Calu3 (cell line): ENCODE data around the gene SPIRE1. TPM values are rescaled to one million over a fixed set of nuclear protein-coding genes. Genes with fewer than 3 reads are reported as not detected.

Experiments
- BruUV-seq: library from RNA; stranded (reverse); fragments of 400-500 nt; replicated peaks from 2 replicates; lab custom pipeline; 2021; lab: Mats Ljungman, UMichigan
- CTCF ChIA-PET: fragments of 300-600 bp; sonication (Branson Sonifier 250); formaldehyde crosslinking; loops from one replicate; lab custom pipeline; 2022; ENCODE audit warnings: antibody characterized with exemption; lab: Charles Lee
- DNase-seq: peaks from one replicate; pipeline ENCODE4 v3.0.0; 2022
- H3K27ac Mint-ChIP-seq: one replicate; pipeline ENCODE4 v1.8.0; 2022; ENCODE audit warnings: mixed read lengths; ENCODE audit not compliant: unreplicated experiment
- H3K27me3 Mint-ChIP-seq: one replicate; pipeline ENCODE4 v1.8.0; 2022; ENCODE audit warnings: mixed read lengths; ENCODE audit not compliant: unreplicated experiment
- H3K36me3 Mint-ChIP-seq: one replicate; pipeline ENCODE4 v1.8.0; 2022; ENCODE audit warnings: mild to moderate bottlenecking, moderate library complexity, mixed read lengths; ENCODE audit not compliant: insufficient read depth, unreplicated experiment
- H3K4me1 Mint-ChIP-seq: one replicate; pipeline ENCODE4 v1.8.0; 2022; ENCODE audit warnings: mild to moderate bottlenecking, low read depth, mixed read lengths; ENCODE audit not compliant: unreplicated experiment
- H3K4me3 Mint-ChIP-seq: one replicate; pipeline ENCODE4 v1.8.0; 2022; ENCODE audit warnings: mild to moderate bottlenecking, low read depth, moderate library complexity, mixed read lengths; ENCODE audit not compliant: unreplicated experiment
- H3K9me3 Mint-ChIP-seq: one replicate; pipeline ENCODE4 v1.8.0; 2022; ENCODE audit warnings: low read depth, mixed read lengths; ENCODE audit not compliant: unreplicated experiment
- CTCF ChIP-seq: fragments of 200-600 bp; IDR thresholded peaks from one replicate; pipeline ENCODE4 v1.8.0; 2022; ENCODE audit warnings: antibody characterized with exemption; ENCODE audit not compliant: unreplicated experiment
- intact Hi-C: fragments of 100-400 bp; cut with micrococcal nuclease; formaldehyde crosslinking; loops from one replicate; pipeline ENCODE4 v1.10.0; 2022; ENCODE audit not compliant: unreplicated experiment
- total RNA-seq: library from RNA; stranded (reverse); gene quantifications from 2 replicates; pipeline ENCODE4 v1.2.3, GENCODE V29; 2022

The SPIRE1 gene
- total RNA-seq, 1 experiment from 2014 or later: 98.6 TPM

GRCh38 chr18:12460874-12461273 lies 197.0 kb downstream of the SPIRE1 start:
- H3K27me3 Mint-ChIP-seq: no peaks in the 10 kb centered on the region
- no peak for TF ChIP-seq CTCF
- CTCF ChIA-PET: interaction anchor here (0.7 kb wide), 1 partner anchor 66 kb away, joined by 5 read pairs; no protein-coding TSS in a partner anchor
- H3K36me3 Mint-ChIP-seq: peaks cover 80% of the 10 kb centered on the region
- H3K9me3 Mint-ChIP-seq: no peaks in the 10 kb centered on the region
- no peaks in the 10 kb centered on the region for H3K4me1 Mint-ChIP-seq
- no peak for DNase-seq
- intact Hi-C loops: no loop called here
- H3K27ac Mint-ChIP-seq: no peak overlapping the region
- no peak overlapping the region for H3K4me3 Mint-ChIP-seq
- no TSS peak for BruUV-seq

- peaks cover 72% of the 10 kb centered on the region for H3K36me3 Mint-ChIP-seq
- no peaks in the 10 kb centered on the region for H3K4me1 Mint-ChIP-seq
- no peak overlapping the region for H3K27ac Mint-ChIP-seq
- TF ChIP-seq CTCF: no peak
- no peak overlapping the region for H3K4me3 Mint-ChIP-seq
- CTCF ChIA-PET: no interaction called here
- H3K27me3 Mint-ChIP-seq: no peaks in the 10 kb centered on the region
- intact Hi-C loops: no loop called here
- BruUV-seq: no TSS peak
- DNase-seq: no peak
- no peaks in the 10 kb centered on the region for H3K9me3 Mint-ChIP-seq
Measured at GRCh38 chr18:12458771-12459170, 199.1 kb downstream of the SPIRE1 start.

DNA sequence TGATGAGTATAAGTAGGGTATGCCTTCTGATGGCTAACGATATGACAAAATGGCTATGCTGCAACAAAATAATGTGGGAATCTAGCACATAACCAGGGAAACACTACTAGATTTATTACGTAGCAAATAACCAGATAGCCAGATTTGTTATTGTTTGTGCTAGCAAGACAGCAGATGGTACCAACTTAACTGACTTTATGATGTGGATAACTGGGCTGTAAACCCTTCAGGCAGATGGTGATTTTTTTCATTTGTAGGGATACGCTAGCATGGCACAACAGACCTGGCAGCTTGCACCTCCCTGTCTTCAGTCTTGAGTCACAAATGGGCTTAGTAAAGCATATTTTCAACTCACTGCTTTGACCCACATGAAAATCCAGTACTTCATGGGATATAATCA lies 201.5 kb downstream of the SPIRE1 start:
- H3K27ac Mint-ChIP-seq: no peak overlapping the region
- no TSS peak for BruUV-seq
- intact Hi-C loops: no loop called here
- DNase-seq: no peak
- no peaks in the 10 kb centered on the region for H3K4me1 Mint-ChIP-seq
- CTCF ChIA-PET: no interaction called here
- no peak overlapping the region for H3K4me3 Mint-ChIP-seq
- H3K36me3 Mint-ChIP-seq: peaks cover 69% of the 10 kb centered on the region
- no peaks in the 10 kb centered on the region for H3K27me3 Mint-ChIP-seq
- no peaks in the 10 kb centered on the region for H3K9me3 Mint-ChIP-seq
- no peak for TF ChIP-seq CTCF

GRCh38 chr18:12455496-12455895 lies 202.4 kb downstream of the SPIRE1 start:
- no peak for TF ChIP-seq CTCF
- no peaks in the 10 kb centered on the region for H3K4me1 Mint-ChIP-seq
- no peaks in the 10 kb centered on the region for H3K27me3 Mint-ChIP-seq
- H3K4me3 Mint-ChIP-seq: no peak overlapping the region
- BruUV-seq: no TSS peak
- H3K9me3 Mint-ChIP-seq: no peaks in the 10 kb centered on the region
- intact Hi-C loops: no loop called here
- DNase-seq: no peak
- CTCF ChIA-PET: no interaction called here
- H3K36me3 Mint-ChIP-seq: peaks cover 70% of the 10 kb centered on the region
- no peak overlapping the region for H3K27ac Mint-ChIP-seq
